GM19324 (cell line): Measurements from ENCODE around the gene PLCL1.
A peak's percentile ranks its signal among the peaks of the same experiment; 100 is the strongest.
"Not testable (repeated sequence)": the region's sequence is repeated elsewhere in the genome, so short reads cannot be mapped to it uniquely, and the experiment has no call there.

ENCODE experiments used
- ATAC-seq: cut with Tn5 transposase; IDR thresholded peaks from one replicate; pipeline ENCODE4 v1.9.1; 2021; ENCODE audit warnings: mild to moderate bottlenecking, moderate library complexity; ENCODE audit not compliant: unreplicated experiment, low FRiP score

PLCL1 gene

GRCh38 chr2:197809064-197809463 lies 4.7 kb downstream of the PLCL1 start:
- no peak for ATAC-seq

- ATAC-seq = no peak
Measured at GRCh38 chr2:197810016-197810415, 5.6 kb downstream of the PLCL1 start.

GRCh38 chr2:197810491-197810890 lies 6.1 kb downstream of the PLCL1 start:
- no peak for ATAC-seq

DNA sequence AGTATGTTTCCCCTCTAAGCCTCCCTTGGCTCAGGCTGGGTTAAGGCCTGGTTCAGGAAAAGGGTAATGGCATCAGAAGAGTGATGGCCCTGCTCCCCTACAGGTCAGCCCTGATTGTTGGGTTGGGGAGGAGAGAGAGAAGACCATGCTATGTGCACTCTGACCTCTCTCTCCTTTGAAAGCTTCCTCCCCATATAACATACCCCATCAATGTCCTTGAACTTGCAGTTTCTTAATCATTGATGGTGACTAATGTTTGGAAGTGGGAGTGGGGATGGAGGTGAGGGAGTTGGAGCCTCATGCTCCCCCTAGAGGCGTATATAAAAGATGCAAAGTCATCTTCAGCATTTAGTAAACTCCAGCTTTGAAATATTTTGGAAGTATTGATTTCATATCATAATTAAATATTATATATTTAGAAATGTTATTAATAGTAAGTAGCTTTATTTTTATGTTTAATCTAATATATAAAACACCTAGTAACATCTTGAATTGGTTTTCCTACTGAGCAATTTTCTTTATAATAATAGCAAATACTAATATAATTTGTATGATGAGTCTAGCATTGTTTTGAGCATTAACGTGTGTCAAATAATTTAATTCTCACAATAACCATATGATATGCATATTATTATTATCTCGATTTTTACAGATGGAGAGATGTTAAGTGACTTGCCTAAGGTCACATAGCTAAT lies 8.8 kb downstream of the PLCL1 start:
- ATAC-seq = no peak

- ATAC-seq = no peak
Measured at GRCh38 chr2:197814526-197814925, 10.1 kb downstream of the PLCL1 start.

DNA sequence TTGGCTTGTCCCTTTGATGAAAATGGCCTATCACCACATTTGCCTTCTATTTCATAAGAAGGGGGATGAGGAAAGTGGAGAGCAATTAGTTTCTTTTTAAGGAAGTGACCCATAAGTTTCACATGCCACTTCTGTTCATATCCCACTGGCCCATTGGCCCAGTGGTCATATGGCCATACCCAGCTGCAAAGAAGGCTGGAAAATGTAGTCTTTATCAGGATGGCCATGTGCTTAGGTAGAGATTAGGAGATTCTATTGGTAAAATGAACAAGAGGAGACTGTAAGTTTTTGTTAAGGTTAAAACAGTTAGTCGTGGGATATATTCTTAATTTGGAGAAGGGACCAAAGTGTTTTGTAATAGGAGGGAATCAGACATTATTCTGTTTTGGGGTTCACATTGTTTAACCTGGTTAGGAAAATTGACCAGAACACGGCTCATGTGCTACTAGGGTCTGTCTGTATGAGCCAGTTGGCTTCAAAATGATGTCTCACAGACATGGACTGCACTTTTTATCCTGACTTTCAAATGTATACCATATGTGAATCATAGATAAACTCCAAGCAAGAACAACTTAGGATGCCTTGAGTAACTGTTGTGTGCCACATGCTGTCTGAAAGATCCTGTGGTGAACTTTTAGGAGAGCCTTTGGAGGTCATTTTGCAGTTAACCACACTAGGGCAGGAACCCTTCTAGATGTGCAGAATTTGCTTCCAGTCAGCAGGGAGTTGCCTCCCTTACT lies 17.3 kb downstream of the PLCL1 start:
- ATAC-seq = no peak

GRCh38 chr2:197822333-197822732 lies 17.9 kb downstream of the PLCL1 start:
- no peak for ATAC-seq

DNA sequence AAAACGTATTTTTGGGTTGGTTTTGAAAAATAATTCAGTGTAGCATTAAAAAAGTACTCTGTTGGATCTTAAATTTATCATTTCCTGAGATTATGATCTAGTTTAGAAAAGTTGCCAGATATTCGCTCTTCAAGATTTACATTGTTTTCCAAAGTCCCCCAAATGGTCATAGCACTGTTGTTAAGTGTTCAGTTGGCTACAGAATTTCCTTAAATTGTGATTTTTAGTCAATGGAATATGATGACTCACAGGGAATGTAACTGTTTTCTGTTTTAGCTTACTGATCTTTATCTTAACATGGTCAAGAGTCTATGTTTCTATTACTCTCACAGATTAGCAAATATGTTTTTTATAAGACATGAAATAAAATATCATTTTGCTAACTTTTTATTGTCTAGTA lies 23.2 kb downstream of the PLCL1 start:
- no peak for ATAC-seq

GRCh38 chr2:197828464-197829135 lies 24.2 kb downstream of the PLCL1 start:
- ATAC-seq = no peak

DNA sequence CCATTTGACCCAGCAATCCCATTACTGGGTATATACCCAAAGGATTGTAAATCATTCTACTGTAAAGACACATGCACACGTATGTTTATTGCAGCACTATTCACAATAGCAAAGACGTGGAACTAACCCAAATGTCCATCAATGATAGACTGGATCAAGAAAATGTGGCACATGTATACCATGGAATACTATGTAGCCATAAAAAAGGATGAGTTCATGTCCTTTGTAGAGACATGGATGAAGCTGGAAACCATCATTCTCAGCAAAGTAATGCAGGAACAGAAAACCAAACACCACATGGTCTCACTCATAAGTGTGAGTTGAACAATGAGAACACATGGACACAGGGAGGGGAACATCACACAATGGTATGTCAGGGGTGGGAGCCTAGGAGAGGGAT lies 30.4 kb downstream of the PLCL1 start:
- not testable (repeated sequence) for ATAC-seq

GRCh38 chr2:197835293-197835692 lies 30.9 kb downstream of the PLCL1 start:
- ATAC-seq = no peak

GRCh38 chr2:197838036-197838435 lies 33.6 kb downstream of the PLCL1 start:
- ATAC-seq = peak; percentile 97

GRCh38 chr2:197838579-197838978 lies 34.2 kb downstream of the PLCL1 start:
- peak; percentile 19 for ATAC-seq

DNA sequence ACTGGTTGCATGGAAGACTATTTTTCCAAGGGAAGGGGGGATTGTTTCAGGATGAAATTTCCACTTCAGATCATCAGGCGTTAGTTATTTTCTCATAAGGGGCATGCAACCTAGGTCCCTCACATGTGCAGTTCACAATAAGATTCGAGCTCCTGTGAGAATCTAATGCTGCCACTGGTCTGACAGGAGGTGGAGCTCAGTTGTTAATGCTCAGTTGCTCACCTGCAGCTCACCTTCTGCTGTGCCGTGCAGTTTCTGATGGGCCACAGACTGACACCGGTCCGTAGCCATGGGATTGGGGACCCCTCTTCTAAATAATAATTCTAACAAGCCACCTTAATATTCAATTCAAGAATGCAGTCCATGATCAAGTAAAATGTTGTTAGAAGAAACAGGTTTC lies 34.9 kb downstream of the PLCL1 start:
- ATAC-seq = no peak

- no peak for ATAC-seq
Measured at GRCh38 chr2:197839856-197840255, 35.5 kb downstream of the PLCL1 start.

GRCh38 chr2:197846128-197846527 lies 41.7 kb downstream of the PLCL1 start:
- ATAC-seq = no peak

GRCh38 chr2:197846777-197847176 lies 42.4 kb downstream of the PLCL1 start:
- ATAC-seq = no peak

- ATAC-seq = no peak
Measured at GRCh38 chr2:197847651-197848401, 43.4 kb downstream of the PLCL1 start.

DNA sequence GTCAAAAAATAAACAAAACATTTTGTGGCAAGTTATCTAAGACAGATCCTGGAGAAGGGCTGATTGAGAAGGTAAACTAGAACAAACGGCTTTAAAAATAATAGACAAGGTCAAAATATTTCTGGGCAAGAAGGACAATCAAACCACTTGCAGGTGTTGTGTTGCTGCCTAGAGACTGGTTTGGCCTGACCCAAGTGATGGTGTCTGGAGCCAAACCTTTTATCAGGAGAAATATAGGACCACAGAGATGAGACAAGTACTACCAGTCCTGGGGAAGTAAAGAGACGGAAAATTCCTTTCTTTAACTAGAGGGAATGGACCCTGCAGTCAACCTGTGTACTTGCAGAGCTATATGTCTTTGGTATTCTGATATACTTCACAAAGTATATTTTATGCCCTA lies 44.2 kb downstream of the PLCL1 start:
- no peak for ATAC-seq

GRCh38 chr2:197850882-197851450 lies 46.6 kb downstream of the PLCL1 start:
- ATAC-seq = no peak

DNA sequence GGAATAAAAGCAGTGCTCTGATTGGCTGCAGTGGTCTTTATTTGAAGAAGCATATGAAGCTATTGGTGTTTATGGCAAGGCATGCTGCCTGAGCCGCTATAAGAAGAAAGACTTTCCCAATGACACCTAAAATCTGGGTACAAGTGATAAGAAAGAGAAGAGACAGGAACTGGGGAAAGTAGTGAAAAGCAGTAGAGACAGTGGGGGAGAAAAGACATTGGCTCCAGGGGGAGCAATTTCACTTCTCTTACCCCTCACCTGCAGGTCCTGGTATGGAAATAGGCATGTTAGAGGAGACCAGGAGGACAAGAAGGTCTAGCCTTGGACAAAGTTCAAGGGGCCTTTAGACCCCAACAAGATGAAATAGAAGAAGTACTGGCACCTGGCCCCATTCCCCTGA lies 47.1 kb downstream of the PLCL1 start:
- no peak for ATAC-seq
